ENCODE results near the gene LRRTM4.
"Not testable (repeated sequence)": the region's sequence is repeated elsewhere in the genome, so short reads cannot be mapped to it uniquely, and the experiment has no call there.

Gene LRRTM4

GRCh38 chr2:77095096-77095495, 427.1 kb downstream of the LRRTM4 start:
- no peak for FAIRE-seq
- no peak for DNase-seq (ENCODE audit: insufficient read length, low spot score)
- no peak for TF ChIP-seq POLR2AphosphoS5 (IDR thresholded peaks at IDR 0.05; ENCODE audit: low read depth, low read length)

GRCh38 chr2:77088424-77088823, 433.8 kb downstream of the LRRTM4 start:
- not testable (repeated sequence) for DNase-seq (ENCODE audit: insufficient read length, low spot score); FAIRE-seq

GRCh38 chr2:77087987-77088414, 434.2 kb downstream of the LRRTM4 start:
- TF ChIP-seq POLR2A (IDR thresholded peaks at IDR 0.05; ENCODE audit: low read depth, low read length) (no peak), SPI1 (IDR thresholded peaks at IDR 0.05; ENCODE audit: low read depth, low read length) (no peak)
- DNase-seq (ENCODE audit: insufficient read length, low spot score) (no peak), FAIRE-seq (no peak)

GRCh38 chr2:77086478-77086877, 435.7 kb downstream of the LRRTM4 start:
- DNase-seq (ENCODE audit: insufficient read length, low spot score) = no peak
- no peak for FAIRE-seq
- TF ChIP-seq PAX5 (IDR thresholded peaks at IDR 0.05; ENCODE audit: insufficient read depth, low read length, severe bottlenecking) = no peak
- no peak for TF ChIP-seq POU2F2 (IDR thresholded peaks at IDR 0.05; ENCODE audit: low read depth, low read length)
- no peak for TF ChIP-seq POLR2A (IDR thresholded peaks at IDR 0.05; ENCODE audit: low read depth, low read length)
- no peak for TF ChIP-seq TAF1 (IDR thresholded peaks at IDR 0.05; ENCODE audit: low read depth, low read length)
- TF ChIP-seq POLR2AphosphoS5 (IDR thresholded peaks at IDR 0.05; ENCODE audit: low read depth, low read length) = no peak
- TF ChIP-seq SPI1 (IDR thresholded peaks at IDR 0.05; ENCODE audit: low read depth, low read length) = no peak

GRCh38 chr2:77086051-77086450, 436.1 kb downstream of the LRRTM4 start:
- FAIRE-seq (no peak), DNase-seq (ENCODE audit: insufficient read length, low spot score) (no peak)
- TF ChIP-seq POLR2AphosphoS5 (IDR thresholded peaks at IDR 0.05; ENCODE audit: low read depth, low read length) (no peak), SPI1 (IDR thresholded peaks at IDR 0.05; ENCODE audit: low read depth, low read length) (no peak), POLR2A (IDR thresholded peaks at IDR 0.05; ENCODE audit: low read depth, low read length) (no peak), PAX5 (IDR thresholded peaks at IDR 0.05; ENCODE audit: insufficient read depth, low read length, severe bottlenecking) (no peak), TAF1 (IDR thresholded peaks at IDR 0.05; ENCODE audit: low read depth, low read length) (no peak), POU2F2 (IDR thresholded peaks at IDR 0.05; ENCODE audit: low read depth, low read length) (no peak)

DNA sequence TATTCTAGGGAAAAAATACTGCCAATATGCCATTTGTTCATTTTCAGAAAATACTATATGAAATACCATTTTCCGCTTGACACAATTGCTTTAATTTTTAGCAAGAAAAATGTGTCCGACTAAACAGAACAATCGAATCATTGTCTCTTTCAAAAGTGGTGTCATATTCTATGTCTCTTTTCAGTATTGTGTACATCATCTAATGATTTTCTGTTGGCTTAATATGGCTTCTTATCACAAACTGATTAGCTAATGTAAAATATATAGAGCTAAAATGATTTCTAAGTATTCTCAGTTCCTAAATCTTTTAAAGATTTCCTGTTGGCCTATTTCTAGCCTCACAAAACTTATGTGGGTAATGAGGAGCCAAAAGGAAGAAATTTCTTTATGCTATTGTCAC, 436.6 kb downstream of the LRRTM4 start:
- DNase-seq (ENCODE audit: insufficient read length, low spot score) (no peak), FAIRE-seq (no peak)
- TF ChIP-seq SPI1 (IDR thresholded peaks at IDR 0.05; ENCODE audit: low read depth, low read length) (no peak), POLR2AphosphoS5 (IDR thresholded peaks at IDR 0.05; ENCODE audit: low read depth, low read length) (no peak), PAX5 (IDR thresholded peaks at IDR 0.05; ENCODE audit: insufficient read depth, low read length, severe bottlenecking) (no peak), POLR2A (IDR thresholded peaks at IDR 0.05; ENCODE audit: low read depth, low read length) (no peak), POU2F2 (IDR thresholded peaks at IDR 0.05; ENCODE audit: low read depth, low read length) (no peak), TAF1 (IDR thresholded peaks at IDR 0.05; ENCODE audit: low read depth, low read length) (no peak)

GRCh38 chr2:77081597-77081996, 440.6 kb downstream of the LRRTM4 start:
- FAIRE-seq = no peak
- no peak for TF ChIP-seq POLR2A (IDR thresholded peaks at IDR 0.05; ENCODE audit: low read depth, low read length)
- no peak for DNase-seq (ENCODE audit: insufficient read length, low spot score)

- TF ChIP-seq SPI1 (IDR thresholded peaks at IDR 0.05; ENCODE audit: low read depth, low read length) (no peak), POLR2AphosphoS5 (IDR thresholded peaks at IDR 0.05; ENCODE audit: low read depth, low read length) (no peak), POLR2A (IDR thresholded peaks at IDR 0.05; ENCODE audit: low read depth, low read length) (no peak), TAF1 (IDR thresholded peaks at IDR 0.05; ENCODE audit: low read depth, low read length) (no peak)
- DNase-seq (ENCODE audit: insufficient read length, low spot score) (no peak), FAIRE-seq (no peak)
Observed at GRCh38 chr2:77064324-77064723, 457.9 kb downstream of the LRRTM4 start.

DNA sequence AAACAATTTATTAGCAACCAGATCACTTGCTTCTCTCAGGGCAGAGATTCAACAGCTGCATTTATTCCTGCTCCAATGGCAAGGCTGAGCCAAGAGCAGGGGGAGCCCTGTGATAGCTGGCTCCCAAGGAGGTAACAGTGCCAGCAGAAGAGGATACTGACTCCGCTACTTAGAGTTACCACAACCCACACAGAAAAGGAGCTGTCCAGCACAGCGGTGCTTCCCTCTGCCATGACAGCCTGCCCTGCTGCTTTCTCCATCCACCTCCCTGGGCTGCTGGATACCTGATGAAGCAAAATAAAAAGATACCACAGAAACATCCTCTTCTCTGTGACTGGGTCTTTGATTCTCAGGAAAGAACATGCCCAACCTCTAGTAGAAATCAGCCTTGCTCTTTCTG, 467.2 kb downstream of the LRRTM4 start:
- no peak for TF ChIP-seq SPI1 (IDR thresholded peaks at IDR 0.05; ENCODE audit: low read depth, low read length)
- no peak for TF ChIP-seq POU2F2 (IDR thresholded peaks at IDR 0.05; ENCODE audit: low read depth, low read length)
- no peak for TF ChIP-seq POLR2AphosphoS5 (IDR thresholded peaks at IDR 0.05; ENCODE audit: low read depth, low read length)
- TF ChIP-seq POLR2A (IDR thresholded peaks at IDR 0.05; ENCODE audit: low read depth, low read length) = no peak
- TF ChIP-seq TAF1 (IDR thresholded peaks at IDR 0.05; ENCODE audit: low read depth, low read length) = no peak
- no peak for DNase-seq (ENCODE audit: insufficient read length, low spot score)
- FAIRE-seq = no peak

GRCh38 chr2:77046339-77046738, 475.8 kb downstream of the LRRTM4 start:
- FAIRE-seq (no peak), DNase-seq (ENCODE audit: insufficient read length, low spot score) (no peak)
- TF ChIP-seq POLR2AphosphoS5 (IDR thresholded peaks at IDR 0.05; ENCODE audit: low read depth, low read length) = no peak
- no peak for TF ChIP-seq PAX5 (IDR thresholded peaks at IDR 0.05; ENCODE audit: insufficient read depth, low read length, severe bottlenecking)
- TF ChIP-seq POLR2A (IDR thresholded peaks at IDR 0.05; ENCODE audit: low read depth, low read length) = no peak
- no peak for TF ChIP-seq TAF1 (IDR thresholded peaks at IDR 0.05; ENCODE audit: low read depth, low read length)
- TF ChIP-seq SPI1 (IDR thresholded peaks at IDR 0.05; ENCODE audit: low read depth, low read length) = no peak
- no peak for TF ChIP-seq POU2F2 (IDR thresholded peaks at IDR 0.05; ENCODE audit: low read depth, low read length)

- FAIRE-seq; DNase-seq (ENCODE audit: insufficient read length, low spot score): not testable (repeated sequence)
Observed at GRCh38 chr2:77045456-77045855, 476.7 kb downstream of the LRRTM4 start.

- DNase-seq (ENCODE audit: insufficient read length, low spot score) (no peak), FAIRE-seq (no peak)
- TF ChIP-seq POLR2A (IDR thresholded peaks at IDR 0.05; ENCODE audit: low read depth, low read length) (no peak), TAF1 (IDR thresholded peaks at IDR 0.05; ENCODE audit: low read depth, low read length) (no peak), PAX5 (IDR thresholded peaks at IDR 0.05; ENCODE audit: insufficient read depth, low read length, severe bottlenecking) (no peak), POLR2AphosphoS5 (IDR thresholded peaks at IDR 0.05; ENCODE audit: low read depth, low read length) (no peak), POU2F2 (IDR thresholded peaks at IDR 0.05; ENCODE audit: low read depth, low read length) (no peak), SPI1 (IDR thresholded peaks at IDR 0.05; ENCODE audit: low read depth, low read length) (no peak)
Observed at GRCh38 chr2:77034445-77034844, 487.7 kb downstream of the LRRTM4 start.

- DNase-seq (ENCODE audit: insufficient read length, low spot score); FAIRE-seq: not testable (repeated sequence)
Observed at GRCh38 chr2:77029237-77029636, 492.9 kb downstream of the LRRTM4 start.

Data from GM12891 (cell line).